ENCODE measurements around the gene PRELP.

Gene PRELP

DNA sequence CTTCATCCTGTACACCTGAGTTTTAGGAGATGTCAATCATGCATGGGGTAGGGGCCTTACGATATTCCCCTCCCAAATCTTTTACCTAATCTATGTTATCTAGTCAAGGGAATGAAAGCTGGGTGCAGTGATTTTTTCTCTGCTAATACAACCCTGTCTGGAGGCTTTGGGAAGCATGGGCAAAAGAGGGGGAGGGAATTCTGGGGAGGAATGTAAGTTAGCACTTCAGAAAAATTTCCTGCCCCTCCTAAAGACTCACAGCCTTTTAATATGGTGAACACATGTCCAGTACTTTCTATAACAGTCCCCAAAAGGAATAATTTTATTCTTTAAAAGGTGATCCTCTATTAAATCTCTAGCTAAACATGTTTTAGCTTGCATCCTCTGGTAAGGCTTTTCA lies 25.6 kb upstream of the PRELP start:
- TF ChIP-seq ZNF600 (tag by site-specific recombination; IDR thresholded peaks at IDR 0.05) (no peak), ZNF214 (tag by site-specific recombination; IDR thresholded peaks at IDR 0.05; ENCODE audit: borderline replicate concordance) (no peak), HOXA7 (CRISPR knock-in tag; IDR thresholded peaks at IDR 0.05; ENCODE audit: borderline replicate concordance) (no peak), OVOL3 (tag by site-specific recombination; IDR thresholded peaks at IDR 0.05) (no peak), GLIS1 (tag by site-specific recombination; IDR thresholded peaks at IDR 0.05) (no peak), SP7 (tag by site-specific recombination; IDR thresholded peaks at IDR 0.05) (no peak), ZNF747 (tag by site-specific recombination; IDR thresholded peaks at IDR 0.05) (no peak), KLF16 (tag by site-specific recombination; IDR thresholded peaks at IDR 0.05) (no peak), ZNF24 (tag by site-specific recombination; IDR thresholded peaks at IDR 0.05) (no peak), ZNF670 (tag by site-specific recombination; IDR thresholded peaks at IDR 0.05; ENCODE audit: low read depth) (no peak), ZNF473 (tag by site-specific recombination; IDR thresholded peaks at IDR 0.05) (no peak), ZBTB20 (tag by site-specific recombination; IDR thresholded peaks at IDR 0.05) (no peak), ZNF558 (tag by site-specific recombination; IDR thresholded peaks at IDR 0.05) (no peak), ZNF433 (tag by site-specific recombination; IDR thresholded peaks at IDR 0.05; ENCODE audit: low read depth) (no peak), ZNF776 (tag by site-specific recombination; IDR thresholded peaks at IDR 0.05; ENCODE audit: borderline replicate concordance) (no peak), GLIS2 (tag by site-specific recombination; IDR thresholded peaks at IDR 0.05) (no peak), SP3 (tag by site-specific recombination; IDR thresholded peaks at IDR 0.05) (no peak), ZNF791 (tag by site-specific recombination; IDR thresholded peaks at IDR 0.05) (no peak)
- Histone ChIP-seq H3K9me3 (ENCODE audit: control insufficient read depth, insufficient read depth, low read depth, low read length) (no peaks in the 10 kb centered on the region), H3K36me3 (ENCODE audit: control insufficient read depth in 2 of 2, insufficient read depth in 1 of 2, low read length in 2 of 2) (no peaks in the 10 kb centered on the region), H3K4me1 (ENCODE audit: control insufficient read depth, insufficient read depth, low read length) (no peaks in the 10 kb centered on the region), H3K27ac (ENCODE audit: extremely low read depth, low read depth, low read length) (no peak overlapping the region), H3K4me3 (ENCODE audit: low read depth, low read length) (no peak overlapping the region)
- ChIA-PET POLR2A (no interaction called here), CTCF (interaction anchor here (0.7 to 1.2 kb wide), 3 partner anchors 8 to 183 kb away, joined by 3 to 5 read pairs (median 3); no protein-coding TSS in a partner anchor)

DNA sequence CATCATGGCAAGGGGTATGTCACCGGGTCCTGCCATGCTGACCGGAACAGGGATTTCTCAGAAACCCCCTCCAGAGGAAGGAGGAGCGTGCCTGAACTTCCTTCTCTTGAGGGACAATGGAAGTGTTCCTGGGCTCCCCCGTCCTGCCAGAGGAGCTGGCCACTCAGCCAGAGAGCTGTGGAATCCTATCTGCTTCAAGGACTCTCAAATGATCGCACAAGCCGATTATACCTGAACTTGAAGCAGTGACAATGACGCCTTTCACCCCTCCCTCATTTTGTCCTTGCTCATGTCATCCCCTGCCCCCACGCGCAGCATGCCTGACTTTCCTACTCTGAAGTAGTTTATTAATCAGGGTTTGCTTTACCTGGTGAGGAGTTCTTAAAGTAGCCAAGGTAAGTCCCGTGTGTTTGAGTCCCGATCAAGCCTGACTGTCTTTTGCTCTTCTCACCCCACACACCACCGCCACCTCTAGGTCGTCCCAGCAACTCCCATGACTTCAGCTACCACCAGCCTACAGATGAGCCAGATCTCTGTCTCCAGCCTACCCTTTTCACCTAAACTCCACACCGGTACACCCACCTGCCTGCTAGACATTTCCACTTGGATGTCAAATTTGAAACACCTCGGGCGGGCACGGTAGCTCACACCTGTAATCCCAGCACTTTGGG lies 25.0 kb upstream of the PRELP start:
- CTCF ChIA-PET = interaction anchor here (0.6 to 1.2 kb wide), 4 partner anchors 8 to 1002 kb away, joined by 3 to 5 read pairs (median 3); no protein-coding TSS in a partner anchor

DNA sequence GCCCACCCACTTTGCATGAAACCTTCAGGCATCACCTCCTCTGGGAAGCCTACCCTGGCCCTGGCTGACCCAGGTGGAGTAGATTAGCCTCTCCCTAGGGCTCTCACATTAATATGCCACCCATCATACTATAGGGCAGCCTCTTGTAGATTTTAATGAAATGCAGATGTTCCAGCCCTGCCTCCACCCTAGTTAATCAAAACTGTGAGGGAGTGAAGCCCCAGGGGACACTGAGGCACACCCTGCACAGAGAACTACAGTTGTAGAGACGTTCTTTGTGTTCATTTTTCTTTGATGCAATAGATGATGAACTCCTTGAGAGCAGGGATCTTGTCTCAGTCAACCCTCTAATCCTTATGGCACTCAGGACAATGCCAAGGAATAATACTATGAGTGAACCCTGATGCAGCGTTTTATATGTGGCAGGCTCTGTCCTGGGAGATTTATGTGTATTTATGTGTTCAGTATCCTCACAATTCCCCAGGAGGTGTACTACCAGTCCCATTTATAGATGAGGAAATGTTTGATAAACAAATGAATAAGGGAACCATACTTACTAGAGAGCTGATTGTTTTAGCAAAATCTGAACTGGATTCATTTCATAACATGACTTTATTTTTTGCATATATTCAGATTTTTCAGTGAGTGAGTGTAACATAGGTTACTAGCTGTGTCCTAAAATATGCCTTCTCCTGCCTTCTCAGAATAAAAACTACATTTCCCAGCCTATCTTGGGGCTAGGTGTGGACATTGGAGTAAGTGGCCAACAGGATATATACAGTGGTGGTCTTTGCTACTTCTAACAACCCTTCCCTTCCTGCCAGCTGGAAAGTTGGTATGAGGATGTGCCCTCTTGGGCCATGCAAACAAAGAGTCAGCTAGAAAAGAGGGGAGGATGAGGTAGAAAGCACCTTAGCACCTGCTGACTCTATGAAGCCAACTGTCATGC lies 23.5 kb upstream of the PRELP start:
- H3K4me3 ChIP-seq (ENCODE audit: low read depth, low read length) = no peak overlapping the region
- CTCF ChIA-PET = interaction anchor here (0.6 to 1.7 kb wide), 4 partner anchors 18 to 250 kb away, joined by 3 to 6 read pairs (median 3); partner anchors contain the start of gene PRELP
- H3K36me3 ChIP-seq (ENCODE audit: control insufficient read depth in 2 of 2, insufficient read depth in 1 of 2, low read length in 2 of 2) = no peaks in the 10 kb centered on the region
- no peaks in the 10 kb centered on the region for H3K4me1 ChIP-seq (ENCODE audit: control insufficient read depth, insufficient read depth, low read length)
- H3K27ac ChIP-seq (ENCODE audit: extremely low read depth, low read depth, low read length) = no peak overlapping the region
- TF ChIP-seq, protein P1, sequence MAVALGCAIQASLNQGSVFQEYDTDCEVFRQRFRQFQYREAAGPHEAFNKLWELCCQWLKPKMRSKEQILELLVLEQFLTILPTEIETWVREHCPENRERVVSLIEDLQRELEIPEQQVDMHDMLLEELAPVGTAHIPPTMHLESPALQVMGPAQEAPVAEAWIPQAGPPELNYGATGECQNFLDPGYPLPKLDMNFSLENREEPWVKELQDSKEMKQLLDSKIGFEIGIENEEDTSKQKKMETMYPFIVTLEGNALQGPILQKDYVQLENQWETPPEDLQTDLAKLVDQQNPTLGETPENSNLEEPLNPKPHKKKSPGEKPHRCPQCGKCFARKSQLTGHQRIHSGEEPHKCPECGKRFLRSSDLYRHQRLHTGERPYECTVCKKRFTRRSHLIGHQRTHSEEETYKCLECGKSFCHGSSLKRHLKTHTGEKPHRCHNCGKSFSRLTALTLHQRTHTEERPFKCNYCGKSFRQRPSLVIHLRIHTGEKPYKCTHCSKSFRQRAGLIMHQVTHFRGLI (tag by site-specific recombination; IDR thresholded peaks at IDR 0.05) = peak; percentile 84
- TF ChIP-seq KLF16 (tag by site-specific recombination; IDR thresholded peaks at IDR 0.05) = no peak
- POLR2A ChIA-PET = no interaction called here
- H3K9me3 ChIP-seq (ENCODE audit: control insufficient read depth, insufficient read depth, low read depth, low read length) = no peaks in the 10 kb centered on the region

More for the DNA sequence above, 25.0 kb upstream of the PRELP start:
- Histone ChIP-seq H3K4me1 (ENCODE audit: control insufficient read depth, insufficient read depth, low read length) (no peaks in the 10 kb centered on the region), H3K9me3 (ENCODE audit: control insufficient read depth, insufficient read depth, low read depth, low read length) (no peaks in the 10 kb centered on the region), H3K36me3 (ENCODE audit: control insufficient read depth in 2 of 2, insufficient read depth in 1 of 2, low read length in 2 of 2) (no peaks in the 10 kb centered on the region), H3K27ac (ENCODE audit: extremely low read depth, low read depth, low read length) (no peak overlapping the region), H3K4me3 (ENCODE audit: low read depth, low read length) (no peak overlapping the region)
- POLR2A ChIA-PET = no interaction called here
- peak; percentile 17; the same call in 1 of the 2 replicates for TF ChIP-seq ZFHX2 (tag by site-specific recombination; conservative IDR thresholded peaks at IDR 0.05)
- no peak for TF ChIP-seq RBAK (tag by site-specific recombination; IDR thresholded peaks at IDR 0.05)
- no peak for TF ChIP-seq ZNF138 (tag by site-specific recombination; IDR thresholded peaks at IDR 0.05; ENCODE audit: borderline replicate concordance)
- TF ChIP-seq ZNF549 (tag by site-specific recombination; IDR thresholded peaks at IDR 0.05) = no peak
- TF ChIP-seq ZNF501 (tag by site-specific recombination; IDR thresholded peaks at IDR 0.05) = no peak
- TF ChIP-seq ZNF174 (tag by site-specific recombination; IDR thresholded peaks at IDR 0.05) = no peak
- 0 out of 2 replicates have a peak, but pooled peaks have one; percentile 33 for TF ChIP-seq EGR2 (tag by site-specific recombination; IDR thresholded peaks at IDR 0.05; ENCODE audit: low read depth)
